RPMI8226 (cell line): ENCODE results near the gene DOK4.

Source experiments
- DNase-seq: peaks from one replicate; pipeline ENCODE4 v3.0.0-alpha.2; 2015

Gene DOK4

DNA sequence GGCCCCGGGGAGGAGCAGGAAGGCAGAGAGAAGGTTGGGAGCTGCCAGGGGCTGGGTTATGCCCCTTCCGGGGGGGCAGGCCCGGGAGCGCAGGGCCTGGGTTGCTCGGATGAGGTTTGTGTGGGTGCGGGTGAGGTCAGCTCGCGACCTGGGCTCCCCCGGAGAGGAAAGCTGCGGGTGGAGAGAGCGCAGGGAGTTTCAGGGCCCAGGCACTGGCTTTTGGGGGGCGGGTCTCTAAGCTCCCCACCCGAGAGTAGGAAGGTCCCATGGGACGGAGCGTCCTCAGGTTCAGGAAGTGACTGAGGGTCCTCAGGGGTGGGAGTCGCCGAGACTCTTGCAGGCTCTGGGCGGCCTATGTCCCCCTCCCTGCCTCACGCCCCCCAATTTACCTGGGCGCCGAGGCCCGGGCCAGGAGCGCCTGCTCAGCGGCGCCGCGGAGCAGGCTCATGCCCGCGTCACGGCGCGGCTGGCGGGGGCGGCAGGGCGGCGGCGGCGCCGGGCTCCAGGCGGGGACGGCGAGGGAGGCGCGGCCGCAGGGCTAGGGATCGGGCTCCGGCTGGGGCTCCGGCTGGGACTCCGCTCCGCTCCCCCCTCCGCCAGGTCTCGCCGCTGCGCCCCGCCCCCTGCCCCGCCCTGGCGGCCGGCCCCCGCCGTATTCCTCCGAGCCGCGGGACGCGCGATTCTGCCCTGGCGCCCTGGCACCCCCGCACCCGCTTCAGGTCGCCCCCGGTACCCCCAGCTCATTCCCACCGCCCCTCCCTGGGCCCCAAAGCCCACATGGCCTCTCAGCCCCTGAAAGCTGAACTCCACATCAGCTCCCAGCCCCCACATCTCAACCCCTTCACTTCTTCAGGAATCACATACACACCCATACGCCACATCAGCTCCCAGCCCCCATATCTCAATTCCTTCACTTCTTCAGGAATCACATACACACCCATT is at the start of gene DOK4:
DOK4 (minus strand) TSS at position 578 of the 942 bp plus-strand sequence. CDS start 6,986 bp downstream, outside the sequence.
- DNase-seq: peak; percentile 90

DNA sequence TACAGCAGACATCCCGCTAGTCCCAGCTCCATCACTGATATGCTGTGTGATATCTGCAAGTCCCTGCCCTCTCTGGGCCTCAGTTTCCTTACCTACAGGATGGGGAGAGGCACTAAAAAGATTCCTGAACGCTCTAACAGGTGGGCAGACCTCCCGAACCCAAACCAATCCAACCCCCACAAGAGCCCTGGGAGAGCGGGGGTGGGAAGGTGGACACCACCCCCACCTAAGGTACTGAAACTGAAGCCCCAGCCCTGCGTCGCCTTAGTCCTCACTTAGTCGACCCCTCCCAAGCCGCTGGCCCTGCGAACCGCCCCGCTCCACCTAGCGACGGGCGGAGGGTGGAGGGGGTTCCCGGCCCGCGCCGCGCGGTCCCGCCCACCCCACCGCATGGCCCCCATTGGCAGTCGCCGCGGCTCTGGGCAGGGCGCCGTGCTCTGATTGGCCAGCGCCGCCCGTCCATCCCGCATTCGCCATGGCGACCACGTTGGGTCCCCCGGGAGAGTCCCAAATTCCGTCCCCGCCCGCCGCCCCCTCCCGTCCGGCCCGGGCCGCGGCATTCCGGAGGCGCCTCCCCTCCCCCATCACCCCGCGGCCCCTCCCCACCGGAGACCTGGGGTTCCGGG is 49.5 kb upstream of the DOK4 start:
- peak; percentile 94 for DNase-seq

DNA sequence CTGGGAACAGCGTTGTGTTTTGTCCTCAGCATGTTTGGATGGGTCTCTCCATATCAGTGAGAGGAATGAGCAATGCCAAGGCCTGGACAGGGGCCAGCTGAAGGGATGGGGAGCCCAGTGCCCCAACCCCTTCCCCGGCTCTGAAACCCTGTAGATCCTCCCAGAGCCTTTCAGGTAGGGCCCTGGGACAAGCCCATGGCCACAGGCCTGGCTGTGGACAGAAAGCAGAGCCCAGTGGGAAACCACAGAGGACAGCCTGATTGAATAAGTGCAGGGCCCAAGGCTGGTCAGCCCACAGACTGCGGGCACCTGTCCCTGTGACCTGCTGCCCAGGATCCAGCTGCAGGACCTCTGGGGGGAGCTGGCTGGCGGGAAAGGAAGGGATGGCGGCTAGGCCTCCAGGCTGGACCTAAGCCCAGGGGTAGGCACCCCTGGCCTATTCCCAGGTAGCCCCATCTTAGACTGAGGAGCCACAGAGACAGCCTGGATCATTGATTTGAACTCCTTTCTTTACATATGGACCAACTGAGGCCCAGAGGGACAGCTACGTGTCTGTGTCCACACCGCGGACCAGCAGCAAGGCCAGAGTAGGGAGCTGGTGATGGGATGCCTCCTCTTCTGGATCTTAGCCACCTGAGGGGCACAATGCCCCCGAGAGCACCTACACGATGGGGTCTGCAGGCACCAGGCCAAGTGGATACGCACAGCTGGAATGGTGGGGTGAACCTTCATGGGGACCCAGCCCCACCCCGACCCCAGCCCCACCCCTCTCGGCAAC is 48.8 kb upstream of the DOK4 start:
- no peak for DNase-seq

DNA sequence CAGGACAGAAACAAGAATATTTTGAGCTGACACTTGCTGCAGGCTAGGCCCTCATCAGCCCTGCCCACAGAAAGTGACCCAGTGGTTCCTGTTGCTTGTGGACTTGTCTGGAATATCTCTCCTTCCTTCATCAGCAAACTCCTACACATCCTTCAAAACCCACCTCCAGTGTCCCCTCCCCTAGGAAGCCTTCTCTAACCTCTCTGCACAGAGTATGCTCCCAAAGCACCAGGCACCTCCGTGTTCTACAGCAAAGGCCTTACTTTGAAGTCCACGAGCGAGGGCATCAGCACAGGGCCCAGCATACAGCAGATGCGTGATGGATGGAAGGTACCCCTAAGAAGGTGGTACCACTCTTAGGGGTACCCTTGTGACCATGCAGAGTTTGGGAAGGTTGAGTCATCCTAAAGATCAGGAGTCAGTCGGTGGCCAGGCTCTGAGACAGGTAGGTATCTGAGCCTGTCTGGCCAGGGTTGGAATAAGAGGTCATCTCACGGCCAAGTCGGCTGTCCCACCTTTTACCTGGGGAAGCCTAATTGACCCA is 48.1 kb upstream of the DOK4 start:
- no peak for DNase-seq

DNA sequence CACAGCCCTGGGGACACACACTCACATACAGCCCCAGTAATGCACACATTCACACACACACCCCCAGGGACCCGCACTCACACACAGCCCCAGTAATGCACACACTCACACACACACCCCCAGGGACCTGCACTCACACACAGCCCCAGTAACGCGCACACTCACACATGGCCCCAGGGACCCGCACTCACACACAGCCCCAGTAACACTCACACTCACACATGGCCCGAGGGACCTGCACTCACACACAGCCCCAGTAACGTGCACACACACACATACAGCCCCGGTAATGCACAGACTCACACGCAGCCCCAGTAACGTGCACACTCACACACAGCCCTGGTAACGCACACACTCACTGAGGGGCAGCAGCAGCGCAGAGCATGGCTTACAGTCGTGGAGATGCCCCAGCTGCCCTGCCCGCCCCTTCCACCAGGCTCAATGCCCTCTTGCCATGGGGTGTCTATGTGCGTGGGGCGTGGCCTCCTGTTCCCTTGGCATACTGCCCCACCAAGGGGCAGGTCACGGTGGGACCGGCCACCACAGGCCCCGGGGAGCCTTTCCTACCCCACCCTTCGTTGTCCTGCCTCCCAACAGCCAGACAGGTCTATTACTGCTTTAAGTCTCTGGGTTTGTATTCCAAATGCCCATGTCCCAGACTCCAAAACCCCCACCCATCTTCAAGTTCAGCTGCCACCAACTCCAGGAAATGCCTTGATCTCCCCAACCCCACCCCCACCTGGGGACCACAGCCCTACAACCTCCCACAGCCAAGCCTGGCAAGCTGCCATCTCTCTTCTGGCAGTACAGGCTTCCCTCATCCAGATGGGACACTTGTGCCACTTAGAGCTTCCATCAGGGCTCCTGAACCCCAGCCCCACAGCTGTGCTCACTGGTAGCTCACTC is 47.4 kb upstream of the DOK4 start:
- DNase-seq: peak; percentile 75

DNA sequence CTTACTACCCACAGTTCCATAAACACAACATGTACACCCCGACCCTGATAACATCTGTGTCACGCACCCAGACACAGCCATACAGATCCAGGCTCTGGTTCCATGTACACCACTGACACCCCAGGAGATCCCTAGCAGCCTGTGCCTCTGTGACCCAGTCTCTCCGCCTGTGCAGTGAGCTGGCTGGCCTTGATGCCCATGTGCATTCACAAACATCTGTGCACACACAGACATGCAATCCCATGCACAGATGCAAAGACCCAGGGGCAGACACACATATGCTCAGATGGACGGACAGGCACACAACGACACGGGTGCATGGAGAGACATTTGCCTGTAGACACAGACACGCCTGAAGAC is 46.0 kb upstream of the DOK4 start:
- no peak for DNase-seq

DNA sequence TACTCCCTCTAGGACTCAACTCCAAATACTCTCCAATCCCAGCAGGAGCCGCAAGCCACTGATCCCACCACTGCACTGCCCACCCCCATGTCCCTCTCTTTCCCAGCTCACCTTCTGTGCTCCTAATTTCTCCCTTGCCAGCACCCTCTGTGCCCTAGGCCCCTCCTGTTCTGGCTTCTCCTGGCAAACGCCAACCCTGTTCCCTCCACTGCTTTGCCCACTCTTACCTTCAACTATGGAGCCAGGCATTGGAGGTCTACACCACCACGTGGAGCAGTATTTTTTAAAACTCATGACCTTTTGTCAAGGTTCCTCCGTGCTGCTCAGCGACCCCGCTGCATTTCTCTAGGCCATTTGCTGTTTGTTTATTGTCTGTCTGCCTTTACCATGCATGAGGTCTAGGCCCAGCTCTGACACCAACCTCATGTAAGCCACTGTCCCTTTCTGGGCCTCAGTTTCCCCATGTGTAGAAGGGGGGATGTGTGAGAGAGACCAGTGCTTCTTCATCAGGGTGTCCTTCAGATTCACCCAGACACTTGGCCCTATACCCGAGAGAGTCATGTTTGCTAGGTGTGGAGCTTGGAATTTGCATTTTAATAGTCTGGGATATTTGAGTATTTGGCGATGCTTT is 45.5 kb upstream of the DOK4 start:
- no peak for DNase-seq

DNA sequence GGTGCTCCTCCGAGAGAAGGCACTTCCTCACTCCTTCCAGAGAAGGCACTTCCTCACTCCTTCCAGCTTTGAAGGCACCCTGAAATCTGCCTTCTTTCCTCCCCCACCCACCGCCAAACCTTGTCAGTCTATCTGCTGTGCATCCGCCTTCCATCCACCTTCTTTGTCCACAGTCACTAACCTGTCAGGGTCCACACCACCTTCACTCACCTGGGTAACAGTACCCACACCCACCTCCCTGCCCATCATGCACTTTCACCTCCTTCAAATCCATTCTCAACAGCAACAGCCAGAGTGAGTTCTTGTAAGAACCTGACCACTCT is 44.9 kb upstream of the DOK4 start:
- no peak for DNase-seq

DNA sequence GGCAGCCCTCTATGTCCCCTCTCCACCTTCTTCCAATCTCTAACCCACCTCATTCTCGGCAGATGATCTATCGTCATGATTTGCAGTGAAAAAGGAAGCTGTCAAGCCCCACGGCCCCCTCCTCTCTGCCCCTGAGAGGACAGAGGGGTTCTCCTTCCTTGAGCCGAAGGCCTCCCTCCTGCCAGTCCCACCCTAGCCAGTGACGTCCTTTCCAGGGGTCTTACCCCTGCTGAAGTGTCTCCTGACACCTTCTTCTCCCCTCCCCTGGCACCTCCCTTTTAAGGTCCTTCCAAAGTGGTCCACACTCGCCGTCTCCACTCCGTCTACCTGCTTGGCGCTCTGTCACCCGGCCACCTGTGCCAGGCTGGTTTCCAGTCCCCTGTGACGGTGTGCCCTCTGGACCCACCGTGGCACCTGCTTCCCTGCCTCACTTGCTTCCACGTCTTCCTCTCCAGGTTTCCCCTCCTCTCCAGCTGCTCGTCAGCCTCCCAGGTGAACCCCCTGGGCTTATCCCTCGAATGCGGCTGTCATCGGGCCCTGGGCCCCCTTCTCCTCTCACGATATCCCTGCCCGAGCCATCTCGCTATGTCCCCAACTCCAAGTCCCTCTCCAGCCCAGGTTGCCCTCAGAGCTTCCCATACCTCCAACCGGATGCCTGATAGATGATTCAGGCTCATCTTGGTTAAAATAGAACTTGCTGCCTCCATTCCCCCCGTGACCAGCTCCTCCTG is 44.4 kb upstream of the DOK4 start:
- DNase-seq: no peak

DNA sequence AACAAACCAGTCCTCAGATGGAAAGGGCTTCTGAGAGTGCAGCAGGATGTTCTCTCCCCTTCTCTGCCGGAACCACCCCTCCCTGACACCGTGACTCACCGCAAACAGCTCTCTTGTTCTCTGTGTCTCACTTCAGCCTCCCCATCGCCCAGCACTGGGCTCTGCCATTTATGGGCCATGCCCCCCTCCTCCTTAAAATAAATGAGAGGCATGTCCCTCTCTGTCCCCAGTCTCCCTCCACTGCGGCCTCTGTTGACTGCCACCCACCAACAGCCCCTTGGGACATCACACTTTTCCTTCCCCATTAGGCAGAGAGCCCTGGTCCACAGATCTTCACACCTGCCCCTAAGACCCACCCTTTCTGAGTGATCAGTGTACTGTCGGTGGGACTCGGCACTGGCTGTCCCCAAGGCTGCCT is 43.8 kb upstream of the DOK4 start:
- DNase-seq: no peak

DNA sequence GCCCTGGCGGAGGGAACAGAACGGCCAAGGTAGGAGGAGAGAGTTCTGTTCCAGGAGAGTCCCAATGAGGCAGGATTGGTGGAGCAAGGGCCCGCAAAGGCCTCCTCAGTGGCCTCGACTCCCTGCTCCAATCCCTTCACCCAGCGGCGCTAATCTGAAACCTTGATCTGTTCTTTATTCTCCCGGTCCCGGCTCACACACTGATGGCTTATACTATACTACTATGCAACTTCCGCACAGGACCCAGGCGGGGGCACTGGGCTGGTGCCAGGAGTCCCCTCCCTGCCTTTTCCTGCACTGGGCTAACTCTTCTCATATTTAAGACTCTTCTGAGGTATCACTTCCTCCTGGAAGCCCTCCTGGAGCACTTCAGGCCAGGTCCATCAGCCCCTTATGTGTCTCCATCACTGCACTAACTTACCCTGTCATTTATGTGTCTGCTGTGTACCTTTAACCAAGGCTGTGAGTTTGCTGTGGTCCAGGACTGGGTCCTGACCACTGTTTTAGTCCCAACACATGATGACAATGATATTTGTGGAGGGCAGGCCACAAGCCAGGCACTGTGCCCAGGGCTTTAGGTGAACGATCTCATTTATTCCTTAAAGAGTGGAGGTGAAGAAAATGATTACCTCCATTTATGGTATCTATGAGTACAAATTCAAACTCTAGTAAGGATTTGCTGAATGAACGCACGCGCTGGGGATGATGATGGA is 43.3 kb upstream of the DOK4 start:
- DNase-seq: no peak

DNA sequence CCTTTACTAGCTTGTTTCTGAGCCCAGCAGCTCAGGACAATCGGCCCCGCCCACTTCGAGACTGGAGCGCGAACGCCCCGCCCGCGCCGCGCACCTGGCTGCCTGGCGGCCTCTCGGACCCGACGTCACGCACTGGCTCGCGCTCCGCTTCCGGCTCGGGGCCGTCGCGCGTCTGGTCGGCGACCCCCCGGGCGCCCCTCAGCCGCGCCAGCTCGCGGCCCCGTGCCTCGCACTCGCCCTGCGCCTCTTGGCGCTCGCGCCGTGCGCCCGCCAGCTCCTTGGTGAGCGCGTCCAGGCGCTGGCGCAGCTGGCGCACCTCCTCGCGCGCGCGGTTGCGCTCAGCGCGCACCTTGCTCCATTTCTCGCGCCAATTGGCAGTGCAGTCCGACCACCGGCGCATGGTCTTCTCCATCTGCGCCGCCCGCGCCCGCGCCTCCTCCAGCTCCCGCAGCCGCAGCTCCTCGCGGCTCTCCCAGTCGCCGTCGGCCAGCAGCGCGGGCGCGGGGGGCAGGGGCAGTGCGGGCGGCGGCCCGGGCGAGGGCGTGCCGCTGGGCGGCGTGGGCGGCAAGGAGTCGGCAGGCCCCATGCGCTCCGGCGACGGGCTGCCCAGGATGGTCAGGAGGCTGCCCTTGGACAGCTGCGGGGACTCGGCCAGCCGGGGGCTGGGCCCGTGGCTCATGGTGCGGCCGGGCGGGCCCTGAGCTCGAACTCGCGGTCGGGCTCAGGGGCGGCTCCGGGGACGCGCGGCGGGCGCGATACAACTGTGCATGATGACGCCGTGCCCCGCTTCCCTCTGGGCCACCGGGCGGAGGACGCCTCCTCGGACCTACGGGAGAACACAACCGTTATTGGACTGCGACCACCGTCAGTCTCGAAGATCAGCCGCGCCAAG is 42.5 kb upstream of the DOK4 start:
- no peak for DNase-seq

DNA sequence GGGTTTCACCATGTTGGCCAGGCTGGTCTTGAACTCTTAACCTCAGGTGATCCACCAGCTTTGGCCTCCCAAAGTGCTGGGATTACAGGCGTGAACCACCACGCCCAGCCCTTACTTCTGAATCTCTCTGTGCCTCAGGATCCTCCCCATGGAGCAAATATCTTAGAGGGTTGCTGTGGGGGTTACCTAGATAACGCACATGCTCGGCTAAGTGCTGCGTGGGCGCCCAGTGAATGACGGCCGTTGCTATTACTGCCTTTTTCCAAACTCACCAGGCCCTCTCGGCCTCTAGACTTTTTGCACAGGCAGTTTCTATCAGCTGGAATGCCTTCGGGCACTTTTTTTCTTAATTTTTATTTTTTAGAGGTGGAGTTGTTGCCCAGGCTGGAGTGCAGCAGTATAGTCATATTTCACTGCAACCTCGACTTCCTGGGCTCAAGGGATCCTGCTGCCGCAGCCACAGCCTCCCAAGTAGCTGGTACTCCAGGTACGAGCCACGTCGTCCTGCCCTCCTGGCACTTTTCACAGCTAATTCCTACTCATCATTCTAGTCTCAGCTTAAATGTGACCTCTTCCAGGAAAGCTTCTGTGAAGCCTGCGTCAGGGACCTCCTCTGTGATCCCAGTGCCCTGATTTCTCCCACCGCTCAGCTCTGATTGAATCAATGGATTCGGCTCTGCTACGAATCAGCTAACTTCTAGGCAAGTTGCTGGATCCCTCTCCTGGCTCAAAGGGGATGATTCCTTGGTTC is 41.5 kb upstream of the DOK4 start:
- DNase-seq: no peak

DNA sequence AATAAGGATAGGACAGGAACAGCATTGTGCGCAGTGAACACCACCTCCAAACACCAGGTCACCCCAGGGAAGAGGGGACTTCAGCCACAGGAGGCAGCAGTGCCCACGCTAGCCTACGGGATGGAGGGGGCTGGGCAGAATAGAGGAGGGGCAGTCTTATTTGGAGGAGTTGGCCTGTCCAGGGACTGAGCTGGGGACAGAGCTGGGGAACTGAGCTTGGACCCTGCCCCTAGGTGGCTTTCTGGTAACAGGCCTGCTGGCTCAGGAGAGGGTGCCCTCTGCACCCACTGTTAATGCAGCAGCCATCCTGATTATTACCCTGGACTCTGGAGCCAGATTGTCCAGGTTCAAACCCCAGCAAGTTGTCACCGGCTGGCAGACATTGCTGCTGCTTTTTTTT is 40.7 kb upstream of the DOK4 start:
- DNase-seq: no peak

DNA sequence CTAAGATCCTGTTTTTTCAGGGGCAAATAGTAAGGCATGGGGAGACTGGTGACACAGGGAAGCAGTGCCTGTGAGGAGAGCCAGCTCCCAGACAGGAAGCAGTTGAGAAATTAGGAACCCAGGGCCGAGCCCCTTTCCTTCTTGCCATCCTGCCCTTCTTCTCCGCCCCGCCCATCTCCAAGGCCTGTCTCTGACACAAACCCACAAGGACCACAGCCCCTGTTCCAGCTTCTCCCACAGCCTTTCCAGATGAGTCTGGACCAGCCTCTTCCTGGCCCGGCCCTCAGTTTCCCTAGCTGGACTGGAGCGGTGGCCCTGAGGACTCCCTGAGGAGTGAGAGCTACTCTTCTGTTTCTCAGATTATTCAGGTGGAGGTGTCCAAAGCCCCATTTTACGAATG is 40.2 kb upstream of the DOK4 start:
- no peak for DNase-seq

DNA sequence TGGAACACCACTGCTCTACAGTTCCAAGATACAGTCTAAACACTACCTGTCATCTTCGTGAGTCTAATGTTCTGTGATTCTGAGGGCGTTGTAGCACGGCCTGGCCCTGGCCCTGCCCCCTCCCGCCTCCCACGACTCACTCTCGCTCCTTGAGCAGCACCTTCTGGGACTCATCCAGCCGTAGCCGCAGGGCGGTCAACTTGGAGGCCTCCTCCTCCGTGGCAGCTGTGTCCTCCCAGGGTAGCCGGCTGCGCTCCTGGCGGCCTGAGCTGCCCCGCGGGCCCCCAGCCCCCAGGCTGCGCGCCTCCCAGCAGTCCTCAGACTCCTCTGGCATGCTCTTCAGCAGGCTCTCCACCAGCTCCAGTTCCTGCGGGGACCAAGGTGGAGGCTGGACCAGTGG is 39.5 kb upstream of the DOK4 start:
- no peak for DNase-seq

DNA sequence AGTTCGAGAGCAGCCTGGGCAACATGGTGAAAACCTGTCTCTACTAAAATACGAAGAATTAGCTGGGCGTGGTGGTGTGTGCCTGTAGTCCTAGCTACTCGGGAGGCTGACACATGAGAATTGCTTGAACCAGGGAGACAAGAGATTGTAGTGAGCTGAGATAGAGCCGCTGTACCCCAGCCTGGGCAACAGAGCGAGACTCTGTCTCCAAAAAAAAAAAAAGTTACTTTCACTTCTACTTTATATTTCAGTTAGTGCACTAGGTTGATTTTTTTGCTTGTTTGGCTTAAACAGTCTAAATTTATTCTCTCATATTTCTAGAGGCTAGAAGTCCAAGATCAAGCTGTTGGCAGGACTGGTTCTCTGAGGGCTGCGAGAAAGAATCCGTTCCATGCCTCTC is 36.7 kb upstream of the DOK4 start:
- DNase-seq: no peak

DNA sequence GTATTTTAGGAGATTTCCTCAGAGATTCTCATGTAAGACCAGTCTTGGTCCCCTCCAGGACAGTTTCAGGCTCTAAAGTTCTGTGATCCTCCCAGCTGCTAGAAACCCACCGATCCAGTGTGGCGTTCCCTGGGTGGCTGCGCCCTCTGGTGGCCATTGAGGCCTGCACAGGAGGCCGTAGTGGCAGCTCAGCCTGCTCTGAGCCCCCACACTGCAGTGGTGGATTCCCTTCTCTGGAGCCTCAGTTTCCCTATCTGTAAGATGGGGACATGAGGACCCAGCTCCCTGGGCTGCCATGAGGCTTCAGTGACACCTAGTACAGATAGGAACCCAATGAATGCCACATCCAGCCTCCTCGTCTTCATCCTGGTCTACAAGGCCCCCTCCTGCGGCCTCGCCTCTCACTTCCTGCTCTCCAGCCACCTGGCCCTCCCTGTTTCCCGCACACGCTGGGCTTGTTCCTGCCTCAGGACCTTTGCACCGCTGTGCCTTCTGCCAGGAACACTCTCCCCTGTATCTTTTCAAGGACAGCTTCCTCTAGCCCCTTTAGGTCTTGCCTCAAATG is 33.6 kb upstream of the DOK4 start:
- DNase-seq: peak; percentile 83
